Endothelial cell (in vitro differentiated cells): Measurements from ENCODE around the gene AP3S2. TPM values are rescaled to one million over a fixed set of nuclear protein-coding genes. Genes with fewer than 3 reads are reported as not detected.

Experiments
- DNase-seq: peaks from one replicate; pipeline ENCODE4 v3.0.0; 2021; ENCODE audit warnings: low spot score
- H3K27ac Mint-ChIP-seq: one replicate; pipeline ENCODE4 v1.8.0; 2021; ENCODE audit warnings: mixed read lengths, inconsistent platforms; ENCODE audit not compliant: unreplicated experiment
- H3K27me3 Mint-ChIP-seq: one replicate; pipeline ENCODE4 v1.8.0; 2021; ENCODE audit warnings: mild to moderate bottlenecking, moderate library complexity, mixed read lengths, inconsistent platforms; ENCODE audit not compliant: unreplicated experiment
- H3K36me3 Mint-ChIP-seq: one replicate; pipeline ENCODE4 v1.8.0; 2021; ENCODE audit warnings: mild to moderate bottlenecking, low read depth, mixed read lengths, inconsistent platforms; ENCODE audit not compliant: unreplicated experiment
- H3K4me1 Mint-ChIP-seq: one replicate; pipeline ENCODE4 v1.8.0; 2021; ENCODE audit warnings: mild to moderate bottlenecking, mixed read lengths, inconsistent platforms; ENCODE audit not compliant: unreplicated experiment
- H3K4me3 Mint-ChIP-seq: one replicate; pipeline ENCODE4 v1.8.0; 2021; ENCODE audit warnings: mild to moderate bottlenecking, mixed read lengths, inconsistent platforms; ENCODE audit not compliant: unreplicated experiment
- H3K9me3 Mint-ChIP-seq: one replicate; pipeline ENCODE4 v1.8.0; 2021; ENCODE audit warnings: mixed read lengths, inconsistent platforms; ENCODE audit not compliant: unreplicated experiment
- total RNA-seq: library from RNA; stranded (reverse); fragmentation: NEBNext Ultra II Directional; extraction: Animal tissue kit (Norgen Biotek cat#: 25700); gene quantifications from one replicate; pipeline ENCODE4 v1.2.1, GENCODE V29; 2021; ENCODE audit not compliant: unreplicated experiment
- TF ChIP-seq, protein P1 (sequence below): fragments of 200-600 bp; sonication (generic); IDR thresholded peaks from one replicate; pipeline ENCODE4 v1.5.0; 2021; ENCODE audit warnings: antibody characterized with exemption; ENCODE audit not compliant: unreplicated experiment

Gene AP3S2
- total RNA-seq, 1 donor from 2014 or later, result 23.2 TPM

DNA sequence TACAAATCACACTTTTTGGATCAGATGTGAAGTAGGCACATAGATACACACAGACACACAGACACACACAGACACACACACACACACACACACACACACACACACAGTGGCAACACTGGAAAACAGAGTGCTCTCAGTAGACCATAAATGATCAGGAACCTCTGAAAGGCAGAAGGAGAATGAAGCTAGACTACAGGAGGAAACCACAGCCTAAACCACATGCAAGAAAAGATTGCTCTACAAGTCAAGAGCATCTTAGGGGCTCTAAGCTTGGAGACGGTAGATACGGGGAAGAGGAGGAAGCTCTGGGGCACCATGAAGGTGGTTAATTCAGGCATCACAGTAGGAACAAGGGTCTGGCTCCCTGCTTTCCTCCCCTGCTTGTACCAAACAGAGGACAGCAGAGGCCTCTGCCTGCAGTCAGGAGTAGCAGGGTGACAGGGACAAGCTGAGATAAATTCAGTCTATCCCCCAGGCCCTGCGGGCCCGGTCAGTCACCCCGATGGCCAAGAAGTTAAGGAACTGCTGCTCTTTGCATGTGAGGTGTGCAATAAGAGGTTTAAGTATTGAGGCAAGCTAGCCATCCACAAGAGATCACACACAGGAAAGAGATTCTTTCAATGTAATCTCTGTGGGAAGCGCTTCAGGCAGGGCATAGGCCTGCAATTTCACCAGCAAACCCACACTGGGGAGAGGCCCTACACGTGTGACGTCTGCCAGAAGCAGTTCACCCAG lies 42.4 kb upstream of the AP3S2 start:
- Mint-ChIP-seq H3K27me3 (peaks cover 3% of the 10 kb centered on the region), H3K36me3 (no peaks in the 10 kb centered on the region), H3K4me3 (no peak overlapping the region), H3K9me3 (no peaks in the 10 kb centered on the region), H3K27ac (no peak overlapping the region), H3K4me1 (peaks cover 4% of the 10 kb centered on the region)
- TF ChIP-seq, protein P1, sequence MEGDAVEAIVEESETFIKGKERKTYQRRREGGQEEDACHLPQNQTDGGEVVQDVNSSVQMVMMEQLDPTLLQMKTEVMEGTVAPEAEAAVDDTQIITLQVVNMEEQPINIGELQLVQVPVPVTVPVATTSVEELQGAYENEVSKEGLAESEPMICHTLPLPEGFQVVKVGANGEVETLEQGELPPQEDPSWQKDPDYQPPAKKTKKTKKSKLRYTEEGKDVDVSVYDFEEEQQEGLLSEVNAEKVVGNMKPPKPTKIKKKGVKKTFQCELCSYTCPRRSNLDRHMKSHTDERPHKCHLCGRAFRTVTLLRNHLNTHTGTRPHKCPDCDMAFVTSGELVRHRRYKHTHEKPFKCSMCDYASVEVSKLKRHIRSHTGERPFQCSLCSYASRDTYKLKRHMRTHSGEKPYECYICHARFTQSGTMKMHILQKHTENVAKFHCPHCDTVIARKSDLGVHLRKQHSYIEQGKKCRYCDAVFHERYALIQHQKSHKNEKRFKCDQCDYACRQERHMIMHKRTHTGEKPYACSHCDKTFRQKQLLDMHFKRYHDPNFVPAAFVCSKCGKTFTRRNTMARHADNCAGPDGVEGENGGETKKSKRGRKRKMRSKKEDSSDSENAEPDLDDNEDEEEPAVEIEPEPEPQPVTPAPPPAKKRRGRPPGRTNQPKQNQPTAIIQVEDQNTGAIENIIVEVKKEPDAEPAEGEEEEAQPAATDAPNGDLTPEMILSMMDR, result no peak
- no peak for DNase-seq

DNA sequence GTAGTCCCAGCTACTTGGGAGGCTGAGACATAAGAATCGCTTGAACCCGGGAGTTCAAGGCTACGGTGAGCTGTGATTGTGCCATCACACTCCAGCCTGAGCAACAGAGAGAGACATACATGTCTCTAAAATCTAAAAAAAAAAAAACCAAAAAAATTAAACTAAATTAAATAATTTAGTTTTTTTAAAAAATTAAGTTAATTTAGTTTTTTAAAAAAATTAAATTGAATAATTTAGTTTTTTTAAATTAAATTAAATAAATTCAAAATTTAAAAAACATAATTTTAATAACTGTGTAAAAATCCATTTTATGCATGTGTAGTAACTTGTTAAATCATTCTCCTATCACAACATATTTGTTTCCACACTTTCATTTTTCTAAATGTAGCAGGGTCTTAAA lies 39.1 kb upstream of the AP3S2 start:
- no peak for DNase-seq
- TF ChIP-seq, protein P1, result no peak
- Mint-ChIP-seq H3K4me1 (peaks cover 4% of the 10 kb centered on the region), H3K4me3 (no peak overlapping the region), H3K36me3 (no peaks in the 10 kb centered on the region), H3K27me3 (peaks cover 2% of the 10 kb centered on the region), H3K9me3 (no peaks in the 10 kb centered on the region), H3K27ac (no peak overlapping the region)

DNA sequence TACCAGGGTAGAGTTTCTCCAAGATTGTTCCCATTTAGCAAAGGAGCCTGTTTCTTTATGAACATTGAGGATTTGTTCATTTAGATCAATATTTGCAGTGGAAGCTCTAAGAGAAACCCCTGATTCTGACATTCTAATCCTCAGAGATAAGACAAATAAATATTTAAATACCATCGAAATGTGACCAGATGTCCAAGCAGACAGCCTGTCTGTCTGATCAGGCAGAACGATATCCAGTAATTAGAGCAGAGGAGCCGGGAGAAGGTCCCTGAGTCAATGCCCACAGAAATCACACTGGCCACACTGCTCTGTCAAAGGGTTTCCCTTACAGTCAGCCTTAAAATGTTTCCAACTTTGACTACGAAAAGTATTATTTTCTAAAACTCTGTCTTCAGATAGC lies 34.6 kb upstream of the AP3S2 start:
- Mint-ChIP-seq H3K4me3 (no peak overlapping the region), H3K27ac (no peak overlapping the region), H3K27me3 (peaks cover 2% of the 10 kb centered on the region), H3K4me1 (no peaks in the 10 kb centered on the region), H3K9me3 (no peaks in the 10 kb centered on the region), H3K36me3 (no peaks in the 10 kb centered on the region)
- no peak for DNase-seq
- TF ChIP-seq, protein P1, result no peak

DNA sequence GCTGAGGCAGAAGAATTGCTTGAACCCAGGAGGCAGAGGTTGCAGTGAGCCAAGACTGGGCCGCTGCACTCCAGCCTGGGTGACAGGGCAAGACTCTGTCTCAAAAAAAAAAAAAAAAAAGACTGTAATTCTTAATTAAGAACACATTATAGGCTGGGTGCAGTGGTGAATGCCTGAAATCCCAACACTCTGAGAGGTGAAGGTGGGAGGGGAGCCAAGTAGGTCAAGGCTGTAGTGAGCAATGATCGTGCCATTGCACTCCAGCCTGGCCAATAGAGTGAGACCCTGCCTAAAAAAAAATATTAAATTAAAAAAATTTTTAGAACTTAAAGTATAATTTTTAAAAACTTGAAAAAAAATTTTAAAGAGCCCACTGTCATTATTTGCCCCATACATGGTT lies 32.4 kb upstream of the AP3S2 start:
- Mint-ChIP-seq H3K36me3 (no peaks in the 10 kb centered on the region), H3K27me3 (no peaks in the 10 kb centered on the region), H3K9me3 (no peaks in the 10 kb centered on the region), H3K4me1 (no peaks in the 10 kb centered on the region), H3K4me3 (no peak overlapping the region), H3K27ac (no peak overlapping the region)
- no peak for DNase-seq
- TF ChIP-seq, protein P1, result no peak

DNA sequence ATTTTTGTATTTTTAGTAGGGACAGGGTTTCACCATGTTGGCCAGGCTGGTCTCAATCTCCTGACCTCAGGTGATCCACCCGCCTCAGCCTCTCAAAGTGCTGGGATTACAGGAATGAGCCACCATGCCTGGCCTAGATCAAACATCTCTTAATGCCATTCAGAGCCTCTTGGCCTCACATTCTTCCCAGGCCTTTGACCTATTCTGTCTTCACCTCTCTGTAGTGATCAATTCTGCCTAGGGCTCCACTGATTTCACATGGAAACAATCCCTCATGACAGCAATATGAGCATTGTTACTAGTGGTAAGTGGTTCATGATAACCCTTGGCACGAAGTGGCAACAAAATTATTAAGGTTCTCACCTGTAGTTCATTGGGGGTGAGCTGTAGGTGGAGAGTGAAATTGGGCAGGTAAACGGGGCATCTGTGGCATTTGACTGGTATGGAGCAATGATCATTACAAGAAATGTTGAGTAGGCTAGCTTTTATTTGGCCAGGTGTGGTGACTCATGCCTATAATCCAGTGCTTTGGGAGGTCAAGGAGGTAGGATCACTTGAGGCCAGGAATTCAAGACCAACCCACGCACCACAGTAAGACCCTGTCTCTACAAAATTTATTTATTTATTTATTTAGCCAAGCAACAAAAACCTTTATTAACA lies 23.8 kb upstream of the AP3S2 start:
- H3K4me3 Mint-ChIP-seq, result no peak overlapping the region
- H3K9me3 Mint-ChIP-seq, result no peaks in the 10 kb centered on the region
- no peaks in the 10 kb centered on the region for H3K27me3 Mint-ChIP-seq
- no peak for DNase-seq
- no peak overlapping the region for H3K27ac Mint-ChIP-seq
- TF ChIP-seq, protein P1, result no peak
- H3K4me1 Mint-ChIP-seq, result peaks cover 7% of the 10 kb centered on the region
- no peaks in the 10 kb centered on the region for H3K36me3 Mint-ChIP-seq
